OCI-LY7 (cell line): ENCODE data around the gene CLTB.

ENCODE experiments used
- CTCF ChIP-seq: fragments of 200-600 bp; sonication (generic); conservative IDR thresholded peaks from 2 replicates; pipeline ENCODE4 v1.5.1; 2014; ENCODE audit warnings: mild to moderate bottlenecking, antibody characterized with exemption, low read length, moderate library complexity, mixed read lengths
- EZH2phosphoT487 ChIP-seq: fragments of 200-600 bp; sonication (generic); IDR thresholded peaks from 2 replicates; pipeline ENCODE4 v1.6.1; 2018; ENCODE audit warnings: low read depth, borderline replicate concordance, mild to moderate bottlenecking, mixed run types, antibody characterized with exemption, low read length, moderate library complexity, mixed read lengths

- no peak for TF ChIP-seq CTCF
- TF ChIP-seq EZH2phosphoT487, result no peak
These were observed 31.2 kb upstream of the CLTB start for GRCh38 chr5:176447591-176447977.
